Endothelial cell of umbilical vein (primary cell): ENCODE results near the gene ABLIM1. TPM values are rescaled to one million over a fixed set of nuclear protein-coding genes. Genes with fewer than 3 reads are reported as not detected.

Source experiments
- BruUV-seq: library from RNA; stranded (reverse); fragments of 400-500 nt; replicated peaks from 2 replicates; lab custom pipeline; 2021; lab: Mats Ljungman, UMichigan
- CTCF ChIA-PET: fragments of 300-600, 350-600 bp; sonication (Branson Sonifier 250); formaldehyde crosslinking; loops from one replicate; lab custom pipeline; 2021; ENCODE audit warnings: antibody characterized with exemption, inconsistent platforms; lab: Charles Lee
- POLR2A ChIA-PET: fragments of 300-600, 350-600 bp; sonication (Branson Sonifier 250); formaldehyde crosslinking; loops from one replicate; lab custom pipeline; 2021; ENCODE audit warnings: antibody characterized with exemption, inconsistent platforms; lab: Charles Lee
- DNase-seq: peaks from one replicate; pipeline ENCODE4 v3.0.0-alpha.2; 2011; ENCODE audit warnings: low read depth, low spot score
- FAIRE-seq: peaks from 2 replicates; lab custom pipeline; 2011; peaks lifted over from hg19 to GRCh38; lab: Jason Lieb, UNC
- H2AFZ ChIP-seq: 2 replicates; pipeline ENCODE4 v1.6.0; 2012; ENCODE audit warnings: low read depth, low read length, control low read depth, inconsistent platforms
- H3K27ac ChIP-seq: 2 replicates; pipeline ENCODE4 v1.5.1; 2011; ENCODE audit warnings: low read depth, mild to moderate bottlenecking, control low read depth, low read length, moderate library complexity; ENCODE audit not compliant: insufficient read depth
- H3K27me3 ChIP-seq, 2 experiments: 2 replicates each; pipeline versions ENCODE4 v1.6.0 to v1.6.1; 2011; ENCODE audit warnings: low read length in 2 of 2, mixed read lengths in 1 of 2; ENCODE audit not compliant: control insufficient read depth in 2 of 2, insufficient read depth in 2 of 2
- H3K36me3 ChIP-seq, 2 experiments: 2 replicates in 1 of 2; 3 replicates in 1 of 2; pipeline ENCODE4 v1.5.1; 2011; ENCODE audit warnings: low read length in 2 of 2, mild to moderate bottlenecking in 1 of 2, moderate library complexity in 1 of 2; ENCODE audit not compliant: control insufficient read depth in 2 of 2, insufficient read depth in 2 of 2; ENCODE audit errors: extremely low read depth in 1 of 2
- H3K4me1 ChIP-seq: 3 replicates; pipeline ENCODE4 v1.5.1; 2011; ENCODE audit warnings: mild to moderate bottlenecking, low read length; ENCODE audit not compliant: control insufficient read depth, insufficient read depth; ENCODE audit errors: extremely low read depth
- H3K4me2 ChIP-seq: 2 replicates; pipeline ENCODE4 v1.6.1; 2011; ENCODE audit warnings: low read length, control low read depth, mixed read lengths; ENCODE audit not compliant: insufficient read depth
- H3K4me3 ChIP-seq, 3 experiments: fragments of 200-600 bp in 1 of 3; sonication (generic), shearing (Covaris generic) in 1 of 3; replicated peaks in 1 of 3; 2 replicates each; pipeline ENCODE4 v1.5.1; 2011 to 2016; ENCODE audit warnings: control low read depth in 3 of 3, low read length in 3 of 3, mild to moderate bottlenecking in 2 of 3, inconsistent platforms in 1 of 3, low read depth in 1 of 3, moderate library complexity in 1 of 3; ENCODE audit not compliant: insufficient read depth in 1 of 3
- H3K79me2 ChIP-seq: 2 replicates; pipeline ENCODE4 v1.6.0; 2012; ENCODE audit warnings: low read length, inconsistent platforms; ENCODE audit not compliant: control insufficient read depth, insufficient read depth
- H3K9ac ChIP-seq: replicated peaks from 2 replicates; pipeline ENCODE3; 2011; ENCODE audit warnings: low read length, control low read depth; ENCODE audit not compliant: insufficient read depth; ENCODE audit errors: extremely low read depth
- H3K9me1 ChIP-seq: replicated peaks from 3 replicates; pipeline ENCODE4 v1.6.0; 2011; ENCODE audit warnings: mild to moderate bottlenecking, low read length; ENCODE audit not compliant: control insufficient read depth, insufficient read depth; ENCODE audit errors: extremely low read depth
- H3K9me3 ChIP-seq: replicated peaks from 2 replicates; pipeline ENCODE4 v1.5.1; 2012; ENCODE audit warnings: low read length, inconsistent platforms; ENCODE audit not compliant: control insufficient read depth, insufficient read depth
- H4K20me1 ChIP-seq: replicated peaks from 2 replicates; pipeline ENCODE3; 2011; ENCODE audit warnings: mild to moderate bottlenecking, low read length; ENCODE audit not compliant: control insufficient read depth, insufficient read depth; ENCODE audit errors: extremely low read depth
- CTCF ChIP-seq, 2 donors: IDR thresholded peaks; 1 replicate in 1 of 2; 2 replicates in 1 of 2; pipeline ENCODE4 v1.5.1; 2011; ENCODE audit warnings: low read length in 2 of 2, mild to moderate bottlenecking in 2 of 2, moderate library complexity in 2 of 2, control low read depth in 1 of 2, inconsistent platforms in 1 of 2, low read depth in 1 of 2; ENCODE audit not compliant: insufficient read depth in 1 of 2; ENCODE audit errors: extremely low read depth in 1 of 2
- EZH2 ChIP-seq: IDR thresholded peaks from 2 replicates; pipeline ENCODE4 v1.6.1; 2012; ENCODE audit warnings: borderline replicate concordance, low read depth, mild to moderate bottlenecking, moderate library complexity, low read length, inconsistent platforms; ENCODE audit not compliant: severe bottlenecking
- FOS ChIP-seq: IDR thresholded peaks from 2 replicates; pipeline ENCODE4 v1.6.1; 2011; ENCODE audit warnings: mild to moderate bottlenecking, low read length, moderate library complexity, borderline replicate concordance; ENCODE audit not compliant: insufficient read depth
- GATA2 ChIP-seq: IDR thresholded peaks from 2 replicates; pipeline ENCODE4 v1.7.0; 2011; ENCODE audit warnings: low read depth, mild to moderate bottlenecking, moderate library complexity, mixed read lengths, low read length; ENCODE audit not compliant: insufficient read length, insufficient read depth
- JUN ChIP-seq: IDR thresholded peaks from 2 replicates; pipeline ENCODE4 v1.6.1; 2011; ENCODE audit warnings: borderline replicate concordance, low read depth; ENCODE audit not compliant: insufficient read length, insufficient read depth
- MAX ChIP-seq: IDR thresholded peaks from 2 replicates; pipeline ENCODE4 v1.6.1; 2011; ENCODE audit not compliant: insufficient read depth, insufficient read length
- MYC ChIP-seq: IDR thresholded peaks from one replicate; pipeline ENCODE4 v1.6.1; 2011; ENCODE audit warnings: mild to moderate bottlenecking, low read depth, low read length
- POLR2A ChIP-seq: IDR thresholded peaks from 2 replicates; pipeline ENCODE4 v1.6.1; 2012; ENCODE audit warnings: low read depth, mild to moderate bottlenecking, control low read depth, low read length
- POLR2AphosphoS5 ChIP-seq: IDR thresholded peaks from 2 replicates; pipeline ENCODE4 v1.6.1; 2012; ENCODE audit warnings: low read depth, mild to moderate bottlenecking, control low read depth, low read length, moderate library complexity; ENCODE audit not compliant: insufficient read depth
- dilution Hi-C: fragments of 300-500 bp; cut with MboI; formaldehyde crosslinking; loops from one replicate; pipeline ENCODE4 v1.15.0; 2019; ENCODE audit warnings: low sequenced_read_pairs; ENCODE audit not compliant: extremely low pct_ligation_motif_present
- intact Hi-C: fragments of 100-400 bp; cut with micrococcal nuclease; formaldehyde crosslinking; loops from one replicate; pipeline ENCODE4 v1.10.0; 2022
- polyA plus RNA-seq, 4 experiments: library from polyadenylated mRNA; depleted of rRNA in 3 of 4; stranded (reverse) in 3 of 4; unstranded in 1 of 4; fragments of >200 nt; gene quantifications; 2 replicates each; pipeline versions ENCODE4 v1.2.1 to v1.2.3, GENCODE V29; 2011 to 2012; ENCODE audit warnings: missing spikeins in 1 of 4
- total RNA-seq: library from RNA; stranded (reverse); gene quantifications from 2 replicates; pipeline ENCODE4 v1.2.3, GENCODE V29; 2021

The ABLIM1 gene
- total and polyA plus RNA-seq, 2 donors (not counting 3 experiments of a cell fraction or from before 2014, with no cell fraction given) = 128 to 235 TPM

GRCh38 chr10:114499116-114499515, 159.0 kb downstream of the ABLIM1 start:
- no peaks in the 10 kb centered on the region for H3K9me3 ChIP-seq
- DNase-seq = no peak
- dilution Hi-C loops = no loop called here
- peaks cover 15% of the 10 kb centered on the region for H3K4me1 ChIP-seq
- BruUV-seq = no TSS peak
- H3K27me3 ChIP-seq = no peaks in the 10 kb centered on the region
- FAIRE-seq = no peak
- H4K20me1 ChIP-seq = no peaks in the 10 kb centered on the region
- intact Hi-C loops = no loop called here
- POLR2A ChIA-PET = no interaction called here
- no peaks in the 10 kb centered on the region for H3K79me2 ChIP-seq
- H3K4me2 ChIP-seq = no peak overlapping the region
- H3K9me1 ChIP-seq = no peaks in the 10 kb centered on the region
- no peak for TF ChIP-seq CTCF (IDR thresholded peaks at IDR 0.05; ENCODE audit: extremely low read depth in 1 of 2, insufficient read depth in 1 of 2, low read depth in 1 of 2, low read length in 2 of 2)
- no peak for TF ChIP-seq MYC
- no peak for TF ChIP-seq MAX
- no peak for TF ChIP-seq FOS
- TF ChIP-seq JUN = no peak
- no peak for TF ChIP-seq POLR2A
- TF ChIP-seq EZH2 = no peak
- TF ChIP-seq POLR2AphosphoS5 = no peak
- TF ChIP-seq GATA2 = no peak
- no peak overlapping the region for H2AFZ ChIP-seq
- H3K27ac ChIP-seq = no peak overlapping the region
- no peak overlapping the region for H3K9ac ChIP-seq
- peaks cover 0 to 6% of the 10 kb centered on the region in 2 experiments for H3K36me3 ChIP-seq
- H3K4me3 ChIP-seq = no peak overlapping the region
- CTCF ChIA-PET = interaction anchor here (1.1 to 1.7 kb wide), 3 partner anchors 12 to 195 kb away, joined by 3 to 5 read pairs (median 3); no protein-coding TSS in a partner anchor
